Breast epithelium (tissue), 3 donors: ENCODE measurements around the gene ZNF367.

ENCODE experiments used
- POLR2A ChIP-seq: fragments of 450-650 bp; IDR thresholded peaks from one replicate; pipeline ENCODE4 v1.6.1; 2016; ENCODE audit warnings: antibody characterized with exemption, mild to moderate bottlenecking, moderate library complexity
- TF ChIP-seq, protein P1 (sequence below), 3 donors: fragments of 450-650 bp; IDR thresholded peaks; one replicate each; pipeline ENCODE4 v1.5.1; 2016 to 2017; ENCODE audit warnings: antibody characterized with exemption in 3 of 3, mild to moderate bottlenecking in 3 of 3, moderate library complexity in 3 of 3

GRCh38 chr9:96423322-96423984, 5.3 kb upstream of the ZNF367 start:
- TF ChIP-seq, protein P1, sequence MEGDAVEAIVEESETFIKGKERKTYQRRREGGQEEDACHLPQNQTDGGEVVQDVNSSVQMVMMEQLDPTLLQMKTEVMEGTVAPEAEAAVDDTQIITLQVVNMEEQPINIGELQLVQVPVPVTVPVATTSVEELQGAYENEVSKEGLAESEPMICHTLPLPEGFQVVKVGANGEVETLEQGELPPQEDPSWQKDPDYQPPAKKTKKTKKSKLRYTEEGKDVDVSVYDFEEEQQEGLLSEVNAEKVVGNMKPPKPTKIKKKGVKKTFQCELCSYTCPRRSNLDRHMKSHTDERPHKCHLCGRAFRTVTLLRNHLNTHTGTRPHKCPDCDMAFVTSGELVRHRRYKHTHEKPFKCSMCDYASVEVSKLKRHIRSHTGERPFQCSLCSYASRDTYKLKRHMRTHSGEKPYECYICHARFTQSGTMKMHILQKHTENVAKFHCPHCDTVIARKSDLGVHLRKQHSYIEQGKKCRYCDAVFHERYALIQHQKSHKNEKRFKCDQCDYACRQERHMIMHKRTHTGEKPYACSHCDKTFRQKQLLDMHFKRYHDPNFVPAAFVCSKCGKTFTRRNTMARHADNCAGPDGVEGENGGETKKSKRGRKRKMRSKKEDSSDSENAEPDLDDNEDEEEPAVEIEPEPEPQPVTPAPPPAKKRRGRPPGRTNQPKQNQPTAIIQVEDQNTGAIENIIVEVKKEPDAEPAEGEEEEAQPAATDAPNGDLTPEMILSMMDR (IDR thresholded peaks at IDR 0.05) = no peak
- TF ChIP-seq POLR2A = no peak
